GM12891 (cell line): ENCODE measurements around the gene FLVCR1.

Experiments
- POLR2A ChIP-seq: IDR thresholded peaks from 2 replicates; pipeline ENCODE4 v1.6.1; 2011; ENCODE audit warnings: low read depth, low read length, control low read depth
- POLR2AphosphoS5 ChIP-seq: IDR thresholded peaks from 2 replicates; pipeline ENCODE4 v1.6.1; 2011; ENCODE audit warnings: low read depth, low read length, control low read depth
- TAF1 ChIP-seq: IDR thresholded peaks from 2 replicates; pipeline ENCODE4 v1.6.1; 2011; ENCODE audit warnings: low read depth, low read length, control low read depth

DNA sequence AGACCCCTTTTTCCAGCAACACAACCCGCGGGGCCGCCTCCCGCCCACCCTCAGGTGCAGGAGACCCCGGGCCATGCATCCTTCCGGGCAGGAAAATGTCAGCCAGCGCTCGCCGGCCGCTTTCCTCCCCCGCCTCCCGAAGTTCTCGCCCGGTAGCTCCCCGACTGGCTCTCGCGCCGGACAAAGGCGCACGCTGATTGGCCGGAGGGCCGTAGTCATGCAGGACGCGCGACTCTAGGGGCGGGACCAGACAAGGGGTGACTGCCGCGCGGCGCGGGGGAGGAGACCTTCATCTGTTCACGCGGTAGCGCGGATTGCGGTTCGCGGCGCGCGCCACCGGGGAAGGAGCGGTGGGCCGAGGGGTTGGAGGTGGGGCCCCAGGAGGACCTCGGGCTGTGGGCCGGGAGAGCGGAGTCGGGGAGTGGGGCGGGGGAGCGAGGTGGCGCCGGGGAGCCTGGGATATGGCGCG lies at the start of gene FLVCR1:
- TF ChIP-seq POLR2A = peak; percentile 75
- 0 out of 2 replicates have a peak, but pooled peaks have one; percentile 71 for TF ChIP-seq POLR2AphosphoS5
- peak; percentile 65; the same call in 1 of the 2 replicates for TF ChIP-seq TAF1
